HepG2 (cell line): ENCODE results near the gene TMEM141. TPM values are rescaled to one million over a fixed set of nuclear protein-coding genes. Genes with fewer than 3 reads are reported as not detected.

Experiments
- PLRG1 ChIP-seq: fragments of 450-650 bp; conservative IDR thresholded peaks from 2 replicates; pipeline ENCODE4 v1.6.1; 2016
- ZNF543 ChIP-seq: sonication (generic); formaldehyde crosslinking; IDR thresholded peaks from 2 replicates; pipeline ENCODE4 v1.4.0; 2020; ENCODE audit warnings: mild to moderate bottlenecking, missing genetic modification reagents
- ZNF547 ChIP-seq: sonication (generic); formaldehyde crosslinking; IDR thresholded peaks from 2 replicates; pipeline ENCODE4 v1.5.1; 2020; ENCODE audit warnings: mild to moderate bottlenecking, missing genetic modification reagents
- ZNF556 ChIP-seq: sonication (generic); formaldehyde crosslinking; IDR thresholded peaks from 2 replicates; pipeline ENCODE4 v1.4.0; 2020; ENCODE audit warnings: mild to moderate bottlenecking, missing genetic modification reagents, borderline replicate concordance
- ZNF589 ChIP-seq: sonication (generic); formaldehyde crosslinking; conservative IDR thresholded peaks from 2 replicates; pipeline ENCODE4 v1.8.0; 2022; ENCODE audit warnings: mild to moderate bottlenecking, moderate library complexity, missing genetic modification reagents
- ZNF614 ChIP-seq: IDR thresholded peaks from 2 replicates; pipeline ENCODE4 v1.6.1; 2018; ENCODE audit warnings: missing biosample characterization, missing genetic modification reagents, inconsistent platforms, borderline replicate concordance
- polyA plus RNA-seq, 8 experiments: library from polyadenylated mRNA; depleted of rRNA in 3 of 8; stranded (reverse) in 7 of 8; unstranded in 1 of 8; fragments of >200 nt; fragmentation: Illumina TruSeq in 4 of 8; extraction: Trizol in 4 of 8; gene quantifications; 2 replicates each; pipeline versions ENCODE4 v1.2.1 to v1.2.3, GENCODE V29; 2011 to 2016; ENCODE audit warnings: low read depth in 4 of 8, missing spikeins in 1 of 8, mixed read lengths in 1 of 8; ENCODE audit not compliant: insufficient read depth in 1 of 8
- total RNA-seq, 5 experiments: library from RNA; depleted of rRNA; stranded (reverse); fragments of >200 nt; fragmentation: Illumina TruSeq; extraction: Trizol; gene quantifications; 2 replicates each; pipeline ENCODE4 v1.2.3, GENCODE V29; 2016; ENCODE audit warnings: low read depth in 1 of 5
- TF ChIP-seq, protein P1 (sequence below): sonication (generic); formaldehyde crosslinking; IDR thresholded peaks from 2 replicates; pipeline ENCODE4 v1.5.0; 2020; ENCODE audit warnings: missing genetic modification reagents
- TF ChIP-seq, protein P2 (sequence below): sonication (generic); formaldehyde crosslinking; IDR thresholded peaks from 2 replicates; pipeline ENCODE4 v1.4.0; 2020; ENCODE audit warnings: missing genetic modification reagents
- TF ChIP-seq, protein P3 (sequence below): sonication (generic); formaldehyde crosslinking; IDR thresholded peaks from 2 replicates; pipeline ENCODE4 v1.5.0; 2020; ENCODE audit warnings: mild to moderate bottlenecking, missing genetic modification reagents, borderline replicate concordance

The TMEM141 gene
- total and polyA plus RNA-seq, 2 of the 13 experiments (the other 11 are each of a cell fraction or from before 2014, with no cell fraction given) = 81.0 to 202 TPM

DNA sequence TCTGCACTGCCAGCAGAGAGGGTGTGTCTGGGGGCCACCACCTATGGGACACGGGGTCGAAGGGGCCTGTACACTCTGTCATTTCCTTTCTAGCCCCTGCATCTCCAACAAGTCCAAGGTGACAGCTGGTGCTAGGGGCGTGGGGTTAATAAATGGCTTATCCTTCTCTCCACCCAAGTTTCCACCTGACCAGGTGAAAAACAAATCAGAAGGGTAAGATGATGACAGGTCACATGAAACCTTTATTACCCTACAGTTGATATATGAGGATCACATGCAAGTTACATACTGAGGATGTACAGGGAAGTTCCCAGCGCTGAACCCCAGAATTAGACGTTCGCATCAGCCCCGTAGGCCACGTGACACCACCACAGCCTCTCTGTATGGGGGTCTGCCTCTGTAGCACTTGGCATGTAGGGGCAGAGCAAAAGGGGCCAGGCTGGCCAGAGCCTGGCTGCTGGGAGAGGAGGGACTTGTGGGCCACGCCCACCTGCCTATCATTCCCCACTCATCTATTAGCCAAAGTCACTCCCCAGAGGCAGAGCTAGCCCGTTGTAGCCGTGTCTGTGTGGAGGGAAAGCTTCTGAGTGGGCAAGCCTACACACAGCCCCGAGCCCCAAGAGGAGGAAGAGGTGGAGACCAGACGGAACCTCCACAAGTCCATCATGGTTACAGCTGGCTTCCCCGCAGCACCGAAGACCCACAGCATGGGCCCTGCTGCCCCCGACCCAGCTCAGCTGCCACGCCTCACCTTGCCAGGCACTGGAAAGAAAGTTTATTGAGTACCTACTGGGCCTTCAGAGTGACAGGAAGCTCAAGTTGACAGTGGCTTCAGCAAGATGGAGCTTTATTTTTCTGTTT lies 2.2 kb downstream of the TMEM141 start (continued):
- TF ChIP-seq, protein P1, sequence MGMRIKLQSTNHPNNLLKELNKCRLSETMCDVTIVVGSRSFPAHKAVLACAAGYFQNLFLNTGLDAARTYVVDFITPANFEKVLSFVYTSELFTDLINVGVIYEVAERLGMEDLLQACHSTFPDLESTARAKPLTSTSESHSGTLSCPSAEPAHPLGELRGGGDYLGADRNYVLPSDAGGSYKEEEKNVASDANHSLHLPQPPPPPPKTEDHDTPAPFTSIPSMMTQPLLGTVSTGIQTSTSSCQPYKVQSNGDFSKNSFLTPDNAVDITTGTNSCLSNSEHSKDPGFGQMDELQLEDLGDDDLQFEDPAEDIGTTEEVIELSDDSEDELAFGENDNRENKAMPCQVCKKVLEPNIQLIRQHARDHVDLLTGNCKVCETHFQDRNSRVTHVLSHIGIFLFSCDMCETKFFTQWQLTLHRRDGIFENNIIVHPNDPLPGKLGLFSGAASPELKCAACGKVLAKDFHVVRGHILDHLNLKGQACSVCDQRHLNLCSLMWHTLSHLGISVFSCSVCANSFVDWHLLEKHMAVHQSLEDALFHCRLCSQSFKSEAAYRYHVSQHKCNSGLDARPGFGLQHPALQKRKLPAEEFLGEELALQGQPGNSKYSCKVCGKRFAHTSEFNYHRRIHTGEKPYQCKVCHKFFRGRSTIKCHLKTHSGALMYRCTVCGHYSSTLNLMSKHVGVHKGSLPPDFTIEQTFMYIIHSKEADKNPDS (CRISPR knock-in tag) = 0 out of 2 replicates have a peak, but pooled peaks have one; percentile 12
- TF ChIP-seq ZNF589 (CRISPR knock-in tag) (no peak), ZNF543 (CRISPR knock-in tag) (no peak), PLRG1 (no peak), ZNF556 (CRISPR knock-in tag) (no peak), ZNF547 (CRISPR knock-in tag) (0 out of 2 replicates have a peak, but pooled peaks have one; percentile 15), ZNF614 (CRISPR knock-in tag) (peak; percentile 70; the same call in 1 of the 2 replicates)
- TF ChIP-seq, protein P2, sequence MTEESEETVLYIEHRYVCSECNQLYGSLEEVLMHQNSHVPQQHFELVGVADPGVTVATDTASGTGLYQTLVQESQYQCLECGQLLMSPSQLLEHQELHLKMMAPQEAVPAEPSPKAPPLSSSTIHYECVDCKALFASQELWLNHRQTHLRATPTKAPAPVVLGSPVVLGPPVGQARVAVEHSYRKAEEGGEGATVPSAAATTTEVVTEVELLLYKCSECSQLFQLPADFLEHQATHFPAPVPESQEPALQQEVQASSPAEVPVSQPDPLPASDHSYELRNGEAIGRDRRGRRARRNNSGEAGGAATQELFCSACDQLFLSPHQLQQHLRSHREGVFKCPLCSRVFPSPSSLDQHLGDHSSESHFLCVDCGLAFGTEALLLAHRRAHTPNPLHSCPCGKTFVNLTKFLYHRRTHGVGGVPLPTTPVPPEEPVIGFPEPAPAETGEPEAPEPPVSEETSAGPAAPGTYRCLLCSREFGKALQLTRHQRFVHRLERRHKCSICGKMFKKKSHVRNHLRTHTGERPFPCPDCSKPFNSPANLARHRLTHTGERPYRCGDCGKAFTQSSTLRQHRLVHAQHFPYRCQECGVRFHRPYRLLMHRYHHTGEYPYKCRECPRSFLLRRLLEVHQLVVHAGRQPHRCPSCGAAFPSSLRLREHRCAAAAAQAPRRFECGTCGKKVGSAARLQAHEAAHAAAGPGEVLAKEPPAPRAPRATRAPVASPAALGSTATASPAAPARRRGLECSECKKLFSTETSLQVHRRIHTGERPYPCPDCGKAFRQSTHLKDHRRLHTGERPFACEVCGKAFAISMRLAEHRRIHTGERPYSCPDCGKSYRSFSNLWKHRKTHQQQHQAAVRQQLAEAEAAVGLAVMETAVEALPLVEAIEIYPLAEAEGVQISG = no peak; the same call in 1 of the 2 replicates
- TF ChIP-seq, protein P3, sequence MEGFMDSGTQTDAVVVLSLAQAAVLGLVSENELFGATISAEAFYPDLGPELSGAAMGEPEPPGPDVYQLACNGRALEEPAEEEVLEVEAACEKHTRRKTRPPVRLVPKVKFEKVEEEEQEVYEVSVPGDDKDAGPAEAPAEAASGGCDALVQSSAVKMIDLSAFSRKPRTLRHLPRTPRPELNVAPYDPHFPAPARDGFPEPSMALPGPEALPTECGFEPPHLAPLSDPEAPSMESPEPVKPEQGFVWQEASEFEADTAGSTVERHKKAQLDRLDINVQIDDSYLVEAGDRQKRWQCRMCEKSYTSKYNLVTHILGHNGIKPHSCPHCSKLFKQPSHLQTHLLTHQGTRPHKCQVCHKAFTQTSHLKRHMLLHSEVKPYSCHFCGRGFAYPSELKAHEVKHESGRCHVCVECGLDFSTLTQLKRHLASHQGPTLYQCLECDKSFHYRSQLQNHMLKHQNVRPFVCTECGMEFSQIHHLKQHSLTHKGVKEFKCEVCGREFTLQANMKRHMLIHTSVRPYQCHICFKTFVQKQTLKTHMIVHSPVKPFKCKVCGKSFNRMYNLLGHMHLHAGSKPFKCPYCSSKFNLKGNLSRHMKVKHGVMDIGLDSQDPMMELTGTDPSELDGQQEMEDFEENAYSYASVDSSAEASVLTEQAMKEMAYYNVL (CRISPR knock-in tag) = no peak
